Measurements from ENCODE around the gene ZNF618. TPM values are rescaled to one million over a fixed set of nuclear protein-coding genes. Genes with fewer than 3 reads are reported as not detected.

Gene ZNF618
- total RNA-seq, 2 donors from 2014 or later: 3.1 to 3.3 TPM

DNA sequence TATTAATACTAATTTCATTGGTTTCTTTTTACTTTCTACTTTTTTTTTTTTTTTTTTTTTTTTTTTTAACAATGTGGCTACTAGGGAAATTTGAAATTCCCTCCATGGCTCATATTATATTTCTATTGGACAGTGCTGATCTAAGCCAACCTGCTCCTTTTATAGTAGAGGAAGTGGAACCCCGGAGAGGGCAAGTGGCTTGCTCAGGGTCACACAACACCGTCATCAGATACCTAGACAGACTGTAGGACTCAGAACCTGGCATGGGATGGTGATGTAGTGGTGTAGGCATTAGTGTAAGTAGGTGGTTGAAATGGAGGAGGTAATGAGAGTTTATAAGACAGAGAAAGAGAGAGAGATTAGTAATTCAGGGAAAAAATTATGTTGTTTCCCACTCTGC is 10.8 kb downstream of the ZNF618 start:
- H3K36me3 ChIP-seq: no peaks in the 10 kb centered on the region
- no peak overlapping the region for H3K4me3 ChIP-seq
- H3K9ac ChIP-seq (ENCODE audit: low read depth in 2 of 2, low read length in 2 of 2): no peak overlapping the region
- TF ChIP-seq, protein P1, sequence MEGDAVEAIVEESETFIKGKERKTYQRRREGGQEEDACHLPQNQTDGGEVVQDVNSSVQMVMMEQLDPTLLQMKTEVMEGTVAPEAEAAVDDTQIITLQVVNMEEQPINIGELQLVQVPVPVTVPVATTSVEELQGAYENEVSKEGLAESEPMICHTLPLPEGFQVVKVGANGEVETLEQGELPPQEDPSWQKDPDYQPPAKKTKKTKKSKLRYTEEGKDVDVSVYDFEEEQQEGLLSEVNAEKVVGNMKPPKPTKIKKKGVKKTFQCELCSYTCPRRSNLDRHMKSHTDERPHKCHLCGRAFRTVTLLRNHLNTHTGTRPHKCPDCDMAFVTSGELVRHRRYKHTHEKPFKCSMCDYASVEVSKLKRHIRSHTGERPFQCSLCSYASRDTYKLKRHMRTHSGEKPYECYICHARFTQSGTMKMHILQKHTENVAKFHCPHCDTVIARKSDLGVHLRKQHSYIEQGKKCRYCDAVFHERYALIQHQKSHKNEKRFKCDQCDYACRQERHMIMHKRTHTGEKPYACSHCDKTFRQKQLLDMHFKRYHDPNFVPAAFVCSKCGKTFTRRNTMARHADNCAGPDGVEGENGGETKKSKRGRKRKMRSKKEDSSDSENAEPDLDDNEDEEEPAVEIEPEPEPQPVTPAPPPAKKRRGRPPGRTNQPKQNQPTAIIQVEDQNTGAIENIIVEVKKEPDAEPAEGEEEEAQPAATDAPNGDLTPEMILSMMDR (IDR thresholded peaks at IDR 0.05): no peak
- H3K4me1 ChIP-seq: no peaks in the 10 kb centered on the region
- no peaks in the 10 kb centered on the region for H3K27me3 ChIP-seq
- no peak for DNase-seq
- H3K9me3 ChIP-seq: no peaks in the 10 kb centered on the region
- no peak overlapping the region for H3K27ac ChIP-seq
- intact Hi-C loops (cut with DNase I): no loop called here

DNA sequence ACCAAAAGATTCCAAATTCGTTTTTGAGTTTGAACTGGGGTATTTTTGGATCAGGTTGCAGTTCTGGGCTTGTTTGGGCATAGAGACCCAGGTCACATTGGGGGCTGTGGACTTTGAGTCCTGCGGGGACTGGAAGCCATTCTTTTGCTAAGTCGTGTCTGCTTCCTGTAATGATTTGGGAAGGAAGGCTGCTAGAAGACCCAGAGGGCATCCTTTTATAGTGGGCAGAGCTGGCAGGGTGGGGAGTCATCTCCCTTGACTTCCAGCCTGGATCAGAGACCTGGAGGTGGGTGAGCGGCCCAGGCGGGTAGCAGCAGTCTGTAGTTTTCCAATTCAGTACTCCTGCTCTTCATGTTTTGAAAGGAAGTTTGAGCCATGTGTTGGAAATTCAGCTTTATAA is 11.3 kb downstream of the ZNF618 start:
- DNase-seq: no peak
- H3K27me3 ChIP-seq: no peaks in the 10 kb centered on the region
- TF ChIP-seq, protein P1 (IDR thresholded peaks at IDR 0.05): no peak
- intact Hi-C loops (cut with DNase I): no loop called here
- no peak overlapping the region for H3K27ac ChIP-seq
- H3K9ac ChIP-seq (ENCODE audit: low read depth in 2 of 2, low read length in 2 of 2): no peak overlapping the region
- H3K9me3 ChIP-seq: no peaks in the 10 kb centered on the region
- H3K36me3 ChIP-seq: no peaks in the 10 kb centered on the region
- no peak overlapping the region for H3K4me3 ChIP-seq
- H3K4me1 ChIP-seq: no peaks in the 10 kb centered on the region

DNA sequence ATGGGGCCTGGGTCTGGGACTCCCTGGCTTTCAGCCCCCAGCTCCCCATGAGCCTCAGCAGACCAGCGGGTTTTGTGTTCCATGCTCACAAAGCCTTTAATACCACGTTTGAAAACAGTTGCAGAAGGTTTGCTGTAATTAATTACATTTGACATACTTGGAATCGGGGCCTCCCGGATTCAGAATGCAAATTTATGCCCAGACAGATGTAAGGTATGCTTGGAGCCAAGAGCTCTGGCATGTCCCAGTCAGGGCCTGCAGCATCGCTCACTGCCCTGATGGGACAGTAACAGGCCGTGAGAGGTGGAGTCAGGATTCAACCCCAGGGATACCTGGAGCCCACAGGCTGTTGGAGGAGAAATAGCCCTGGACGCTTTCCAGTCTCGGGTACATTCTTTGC is 12.2 kb downstream of the ZNF618 start:
- intact Hi-C loops (cut with DNase I): no loop called here
- H3K9me3 ChIP-seq: no peaks in the 10 kb centered on the region
- DNase-seq: no peak
- H3K9ac ChIP-seq (ENCODE audit: low read depth in 2 of 2, low read length in 2 of 2): no peak overlapping the region
- H3K4me3 ChIP-seq: no peak overlapping the region
- TF ChIP-seq, protein P1 (IDR thresholded peaks at IDR 0.05): no peak
- no peaks in the 10 kb centered on the region for H3K27me3 ChIP-seq
- H3K4me1 ChIP-seq: no peaks in the 10 kb centered on the region
- H3K27ac ChIP-seq: no peak overlapping the region
- no peaks in the 10 kb centered on the region for H3K36me3 ChIP-seq

DNA sequence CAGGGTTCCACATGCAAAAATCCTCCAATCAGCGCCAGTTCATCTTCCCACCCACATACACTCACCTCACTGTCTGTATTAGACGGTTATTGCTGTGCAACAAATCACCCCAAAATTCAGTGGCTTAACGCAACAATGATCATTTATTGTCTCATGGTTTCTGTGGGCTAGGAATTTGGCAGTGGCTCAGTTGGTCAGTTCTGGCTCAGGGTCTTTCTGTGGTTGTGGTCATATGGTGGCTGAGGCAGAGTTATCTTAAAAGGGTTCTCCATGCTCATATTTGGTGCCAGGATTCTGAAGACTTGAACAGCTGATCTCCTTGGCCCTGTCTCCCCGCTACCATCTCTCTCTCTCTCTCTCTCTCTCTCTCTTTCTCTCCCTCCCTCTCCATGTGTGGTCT is 12.9 kb downstream of the ZNF618 start:
- H3K4me1 ChIP-seq: no peaks in the 10 kb centered on the region
- H3K27me3 ChIP-seq: no peaks in the 10 kb centered on the region
- no peak for DNase-seq
- H3K4me3 ChIP-seq: no peak overlapping the region
- H3K36me3 ChIP-seq: no peaks in the 10 kb centered on the region
- TF ChIP-seq, protein P1 (IDR thresholded peaks at IDR 0.05): no peak
- no peak overlapping the region for H3K27ac ChIP-seq
- intact Hi-C loops (cut with DNase I): no loop called here
- H3K9ac ChIP-seq (ENCODE audit: low read depth in 2 of 2, low read length in 2 of 2): no peak overlapping the region
- H3K9me3 ChIP-seq: no peaks in the 10 kb centered on the region

DNA sequence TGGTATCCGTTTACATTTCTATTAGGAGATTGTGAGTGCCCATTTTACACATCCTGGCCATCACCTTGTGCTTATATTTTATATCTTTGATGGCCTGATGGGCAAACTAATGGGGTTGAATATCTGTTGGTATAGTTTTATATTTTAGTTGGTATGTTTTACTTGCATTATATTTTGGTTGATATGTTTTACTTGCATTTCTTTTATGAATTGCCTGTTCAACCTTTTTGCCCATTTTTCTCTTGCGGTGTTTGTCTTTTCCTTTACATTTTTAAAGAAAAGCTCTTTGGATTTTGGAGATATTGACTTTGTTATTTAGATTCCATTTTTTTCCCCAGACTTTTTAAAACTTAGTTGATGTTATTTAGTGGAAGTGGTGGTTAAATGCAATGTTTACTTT is 14.6 kb downstream of the ZNF618 start:
- intact Hi-C loops (cut with DNase I): no loop called here

More for the DNA sequence above, 14.6 kb downstream of the ZNF618 start:
- no peak overlapping the region for H3K27ac ChIP-seq
- no peaks in the 10 kb centered on the region for H3K4me1 ChIP-seq
- TF ChIP-seq, protein P1 (IDR thresholded peaks at IDR 0.05): no peak
- H3K9me3 ChIP-seq: no peaks in the 10 kb centered on the region
- no peaks in the 10 kb centered on the region for H3K27me3 ChIP-seq
- no peak overlapping the region for H3K9ac ChIP-seq (ENCODE audit: low read depth in 2 of 2, low read length in 2 of 2)
- no peak for DNase-seq
- no peak overlapping the region for H3K4me3 ChIP-seq
- no peaks in the 10 kb centered on the region for H3K36me3 ChIP-seq
